NCI-H526 treated with DMSO at 0.1 percent for 48 hours (cell line): ENCODE data around the gene RETREG1.
"Not testable (repeated sequence)": the region's sequence is repeated elsewhere in the genome, so short reads cannot be mapped to it uniquely, and the experiment has no call there.

Source experiments
- DNase-seq: peaks from one replicate; lab custom pipeline; 2025; lab: John Stamatoyannopoulos, UW

The RETREG1 gene

GRCh38 chr5:16487456-16487855 is 129.3 kb downstream of the RETREG1 start:
- no peak for DNase-seq

DNA sequence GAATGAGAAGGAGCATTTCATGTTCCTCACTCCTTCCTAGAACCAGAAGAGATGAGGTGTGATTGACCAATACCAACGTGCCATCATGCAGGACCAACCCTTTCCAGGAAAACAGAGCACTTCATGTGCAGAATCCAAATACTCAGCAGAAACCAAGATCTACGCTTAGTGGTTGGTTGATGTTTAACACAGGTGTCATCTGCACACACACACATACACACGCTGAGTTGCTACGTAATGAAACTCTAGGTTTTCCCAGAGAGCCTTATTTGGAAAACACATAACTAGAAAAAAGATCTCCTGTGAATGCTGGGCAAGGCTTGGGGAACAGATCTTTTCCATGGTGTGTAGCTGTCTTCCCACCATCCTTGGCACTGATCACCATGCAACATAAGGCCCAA is 130.1 kb downstream of the RETREG1 start:
- DNase-seq, result no peak

DNA sequence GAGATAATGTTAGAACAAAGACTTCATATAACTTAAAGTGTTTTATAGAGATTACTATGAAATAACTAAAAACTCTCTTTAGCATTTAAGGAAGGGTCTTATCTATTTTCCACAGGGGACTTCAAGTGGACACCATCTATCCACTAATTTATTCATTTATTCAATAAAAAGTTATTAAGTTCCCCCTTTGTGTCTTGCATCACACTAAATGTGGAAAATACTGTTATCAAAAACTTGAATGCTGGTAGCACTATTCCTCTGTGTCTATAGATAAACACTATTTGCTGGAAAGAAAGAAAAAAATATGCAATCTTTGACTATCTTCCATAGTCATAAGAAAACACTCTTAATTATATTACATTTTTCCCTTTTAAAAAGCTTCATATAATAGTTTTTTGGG is 131.1 kb downstream of the RETREG1 start:
- no peak for DNase-seq

DNA sequence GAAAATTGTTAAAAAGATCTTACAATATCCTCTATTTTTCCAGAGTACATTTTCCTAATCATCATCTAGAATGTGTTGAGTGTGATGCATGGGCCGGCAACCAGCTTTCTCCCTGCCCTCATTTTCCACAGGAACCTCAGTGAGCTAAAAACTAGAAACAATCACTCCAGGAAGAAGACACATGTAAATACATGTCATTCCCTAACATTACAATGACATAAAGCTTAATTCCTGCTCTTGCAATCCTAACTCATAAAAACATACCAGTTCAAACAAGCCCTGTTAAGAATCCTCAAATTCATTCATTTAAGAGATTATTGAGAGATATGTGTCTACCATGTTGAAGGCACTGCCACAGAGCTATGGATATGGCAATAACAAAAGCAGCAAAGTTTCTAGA is 132.7 kb downstream of the RETREG1 start:
- no peak for DNase-seq

DNA sequence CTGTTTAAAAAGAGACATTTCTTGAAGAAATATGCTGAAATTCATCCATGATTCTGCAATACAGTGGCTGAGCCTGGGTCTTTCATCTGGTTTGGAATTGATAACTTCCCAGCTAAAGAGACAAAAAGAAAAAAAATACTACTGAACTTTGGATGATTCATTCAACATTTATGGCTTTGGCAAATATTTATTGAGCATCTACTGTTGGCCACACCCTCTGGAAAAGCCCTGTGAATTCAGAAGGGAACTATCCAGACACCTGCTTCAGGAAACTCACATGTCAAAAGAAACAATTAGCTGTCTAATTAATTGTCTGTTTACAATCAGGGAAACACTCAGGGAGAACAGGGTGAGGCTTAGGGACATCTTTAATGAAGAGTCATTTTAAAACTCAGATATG is 133.4 kb downstream of the RETREG1 start:
- no peak for DNase-seq

GRCh38 chr5:16482891-16483290 is 133.9 kb downstream of the RETREG1 start:
- no peak for DNase-seq

- DNase-seq, result no peak
Observed at GRCh38 chr5:16480821-16481538, 135.8 kb downstream of the RETREG1 start.

GRCh38 chr5:16480144-16480543 is 136.7 kb downstream of the RETREG1 start:
- DNase-seq, result no peak

DNA sequence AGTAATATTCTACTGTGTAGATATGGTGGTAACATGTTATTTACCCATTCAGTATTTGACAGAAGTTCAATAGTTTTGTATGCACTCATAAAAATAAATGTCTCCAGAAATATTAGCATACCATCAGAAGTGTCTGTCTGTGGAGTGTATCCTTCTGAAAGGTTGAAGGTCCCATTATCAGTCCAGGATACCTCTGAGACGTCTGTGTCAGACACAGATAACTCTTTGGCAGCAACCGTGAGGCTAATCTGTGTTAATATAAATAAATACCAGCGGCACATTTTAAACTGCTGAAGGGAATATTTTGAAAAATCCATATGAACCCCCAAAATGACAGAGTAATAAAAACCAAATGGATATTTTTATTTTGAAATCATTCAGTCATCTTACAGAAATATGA is 139.3 kb downstream of the RETREG1 start:
- no peak for DNase-seq

DNA sequence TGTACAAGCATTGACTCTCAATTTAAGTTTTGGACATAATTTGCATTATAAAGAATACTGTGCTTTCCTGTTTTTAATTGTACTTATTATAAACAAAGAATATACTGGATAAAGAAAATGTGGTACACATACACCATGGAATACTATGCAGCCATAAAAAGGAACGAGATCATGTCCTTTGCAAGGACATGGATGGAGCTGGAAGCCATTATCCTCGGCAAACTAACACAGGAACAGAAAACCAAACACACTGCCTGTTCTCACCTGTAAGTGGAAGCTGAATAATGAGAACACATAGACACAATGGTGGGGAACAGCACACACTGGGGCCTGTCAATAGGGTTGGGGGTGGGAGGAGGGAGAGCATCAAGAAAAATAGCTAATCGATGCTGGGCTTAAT is 140.4 kb downstream of the RETREG1 start:
- not testable (repeated sequence) for DNase-seq

- no peak for DNase-seq
Observed at GRCh38 chr5:16471387-16471786, 145.4 kb downstream of the RETREG1 start.

DNA sequence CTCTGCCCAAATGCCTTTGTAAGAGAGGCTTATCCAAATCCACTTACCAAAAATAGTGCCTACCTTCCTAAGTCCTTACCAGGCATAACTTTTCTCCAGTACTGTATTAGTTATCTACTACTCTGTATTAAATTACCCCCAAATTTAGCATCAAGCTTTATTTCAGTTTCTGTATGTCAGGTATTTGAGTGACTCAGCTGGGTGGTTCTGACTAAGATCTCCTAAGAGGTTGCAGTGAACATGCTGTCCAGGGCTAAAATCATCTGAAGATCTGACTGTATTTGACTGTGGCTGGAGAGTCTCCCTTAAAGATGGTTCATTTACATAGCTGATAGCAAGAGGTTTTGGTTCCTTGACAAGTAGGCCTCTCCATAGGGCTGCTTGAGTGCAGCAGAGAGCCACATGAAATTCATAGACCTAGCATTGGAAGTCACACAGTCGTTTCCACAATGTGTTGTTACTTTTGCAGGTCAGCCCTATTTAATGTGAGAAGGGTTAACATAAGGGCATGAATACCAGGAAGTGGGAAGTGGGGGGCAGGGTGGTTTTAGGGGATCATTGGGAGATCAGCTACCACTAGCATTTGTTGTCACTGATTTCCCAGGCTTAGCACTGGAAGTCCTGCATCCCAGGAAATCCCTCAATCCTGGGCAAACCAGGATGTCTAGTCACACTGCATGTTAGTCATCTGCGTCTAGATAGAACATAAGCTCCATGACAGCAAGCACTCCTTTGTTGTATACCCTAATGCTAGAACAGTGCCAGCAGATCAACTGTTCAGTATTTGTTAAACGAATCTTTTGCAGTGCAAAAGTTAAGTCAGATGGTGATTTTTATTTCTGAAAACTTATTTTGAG is 149.2 kb downstream of the RETREG1 start:
- no peak for DNase-seq

- DNase-seq, result peak; percentile 81
Observed at GRCh38 chr5:16465544-16466432, 151.0 kb downstream of the RETREG1 start, which contains the start of gene ZNF622. ZNF622 (minus strand) TSS chr5:16465800; CDS start chr5:16465665, 135 bp downstream.

GRCh38 chr5:16464664-16465543 is 151.9 kb downstream of the RETREG1 start:
- DNase-seq, result no peak

GRCh38 chr5:16464231-16464630 is 152.6 kb downstream of the RETREG1 start:
- DNase-seq, result no peak

DNA sequence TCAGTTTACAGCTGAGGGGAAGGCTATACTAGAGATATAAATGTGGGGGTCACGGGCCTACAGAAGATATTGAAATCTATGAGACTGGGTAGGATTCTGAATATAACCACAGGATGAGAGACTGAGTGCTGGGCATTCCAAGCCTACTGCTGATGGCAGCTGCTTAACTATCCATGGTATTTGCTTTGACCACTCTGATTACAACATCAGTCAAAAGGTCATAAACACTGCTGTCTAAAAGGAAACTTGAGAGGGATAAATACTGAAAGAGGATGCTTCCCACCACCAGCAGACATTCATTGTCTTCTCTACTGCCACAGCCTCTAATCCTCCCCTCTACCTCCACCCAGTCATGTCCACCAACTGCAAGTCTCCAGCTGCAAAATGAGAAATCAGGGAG is 155.0 kb downstream of the RETREG1 start:
- no peak for DNase-seq

GRCh38 chr5:16461026-16461425 is 155.8 kb downstream of the RETREG1 start:
- DNase-seq, result no peak

DNA sequence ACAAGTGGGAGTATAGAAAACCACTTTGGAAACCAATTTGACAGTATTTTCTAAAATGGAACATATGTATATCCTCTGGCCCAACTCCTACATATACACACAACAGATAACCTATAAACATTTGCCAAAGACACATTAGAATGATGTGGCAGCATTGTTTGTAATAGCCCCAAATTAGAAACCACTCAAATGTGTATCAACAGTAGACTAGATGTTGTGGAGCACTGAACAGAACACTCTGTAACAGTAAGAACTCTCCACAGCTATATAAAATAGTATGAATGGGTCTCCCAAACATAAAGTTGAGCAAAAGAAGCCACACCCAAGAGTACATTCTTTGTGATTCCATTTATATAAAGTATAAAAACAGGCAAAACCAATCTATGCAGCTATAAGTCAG is 157.3 kb downstream of the RETREG1 start:
- DNase-seq, result no peak

- no peak for DNase-seq
Observed at GRCh38 chr5:16457853-16458252, 158.9 kb downstream of the RETREG1 start.

DNA sequence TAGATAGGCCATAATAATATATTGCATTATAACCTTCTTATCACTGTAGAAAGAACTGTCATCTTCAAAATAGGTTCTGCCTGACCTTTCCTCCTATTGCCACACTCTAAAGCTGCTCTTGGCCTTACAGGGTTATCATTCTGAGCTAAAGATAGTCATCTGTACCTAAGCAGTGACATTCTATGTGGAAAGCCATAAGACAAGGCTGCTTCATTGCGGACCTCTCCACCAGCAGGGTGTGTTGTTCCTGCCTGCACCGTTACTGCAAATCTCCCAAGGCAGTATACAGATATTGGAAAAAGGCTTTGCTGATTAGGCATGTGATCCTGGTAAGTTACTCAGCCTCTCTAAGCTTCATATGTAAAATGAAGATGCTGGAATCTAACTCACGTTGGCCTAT is 159.3 kb downstream of the RETREG1 start:
- DNase-seq, result no peak

- DNase-seq, result peak; percentile 40
Observed at GRCh38 chr5:16456103-16456832, 160.5 kb downstream of the RETREG1 start.
